ENCODE data around the gene TPCN1.
A peak's percentile ranks its signal among the peaks of the same experiment; 100 is the strongest.

TPCN1 gene

DNA sequence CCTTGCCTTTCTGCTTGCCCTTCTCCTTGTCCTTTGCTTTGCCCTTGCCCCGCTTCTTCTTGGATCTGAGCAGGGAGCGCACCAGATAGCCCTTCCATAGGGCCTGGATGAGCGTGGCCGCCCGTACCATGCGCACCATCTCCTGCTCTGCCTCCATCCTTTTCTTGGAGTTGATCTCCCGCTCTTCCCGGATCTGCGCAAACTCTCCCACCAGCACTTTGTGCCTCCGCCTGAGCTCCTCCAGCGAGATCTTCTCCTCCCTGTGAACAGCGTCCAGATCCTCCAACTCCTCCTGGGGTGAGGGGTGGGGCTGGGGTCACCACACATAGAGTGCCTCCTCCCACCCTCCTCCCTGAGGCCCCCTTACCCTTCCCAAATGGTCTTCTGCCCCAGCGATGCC, 25.7 kb upstream of the TPCN1 start:
- Histone ChIP-seq H3K4me3 (ENCODE audit: severe bottlenecking) (no peak overlapping the region), H3K9me3 (ENCODE audit: severe bottlenecking) (no peaks in the 10 kb centered on the region), H3K27ac (ENCODE audit: poor library complexity, severe bottlenecking) (no peak overlapping the region), H3K4me1 (ENCODE audit: insufficient read depth, poor library complexity, severe bottlenecking) (peaks cover 12% of the 10 kb centered on the region), H3K27me3 (ENCODE audit: insufficient read depth, poor library complexity, severe bottlenecking) (no peaks in the 10 kb centered on the region), H3K36me3 (ENCODE audit: low read depth) (peaks cover 19% of the 10 kb centered on the region)
- DNase-seq (ENCODE audit: low spot score) (no peak), ATAC-seq (ENCODE audit: low read depth) (no peak)
- no peak for TF ChIP-seq CTCF (IDR thresholded peaks at IDR 0.05; ENCODE audit: poor library complexity, severe bottlenecking)

DNA sequence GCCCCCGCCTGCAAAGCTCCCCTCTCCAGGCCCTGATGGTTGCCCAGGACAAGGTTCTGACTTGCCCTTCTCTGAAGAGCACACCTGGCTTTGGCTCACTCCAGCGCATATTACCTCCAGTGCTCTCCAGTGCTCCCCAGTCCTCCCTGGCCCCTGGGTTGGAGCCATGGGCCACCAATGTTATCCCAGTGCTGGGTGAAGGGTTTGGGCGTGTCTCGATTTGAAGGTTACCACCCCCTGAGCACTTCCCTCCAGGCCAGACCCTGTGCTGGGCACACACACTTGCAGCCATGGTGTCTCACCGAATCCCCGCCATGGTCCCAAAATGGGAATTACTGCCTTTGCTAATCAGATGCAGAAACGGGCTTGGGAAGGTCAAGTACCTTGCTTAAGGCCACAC, 24.7 kb upstream of the TPCN1 start:
- H3K4me1 ChIP-seq (ENCODE audit: insufficient read depth, poor library complexity, severe bottlenecking), result peaks cover 12% of the 10 kb centered on the region
- TF ChIP-seq CTCF (IDR thresholded peaks at IDR 0.05; ENCODE audit: poor library complexity, severe bottlenecking), result no peak
- H3K27me3 ChIP-seq (ENCODE audit: insufficient read depth, poor library complexity, severe bottlenecking), result no peaks in the 10 kb centered on the region
- no peak overlapping the region for H3K4me3 ChIP-seq (ENCODE audit: severe bottlenecking)
- DNase-seq (ENCODE audit: low spot score) (no peak), ATAC-seq (ENCODE audit: low read depth) (no peak)
- H3K27ac ChIP-seq (ENCODE audit: poor library complexity, severe bottlenecking), result no peak overlapping the region
- no peaks in the 10 kb centered on the region for H3K9me3 ChIP-seq (ENCODE audit: severe bottlenecking)
- H3K36me3 ChIP-seq (ENCODE audit: low read depth), result peaks cover 9% of the 10 kb centered on the region

DNA sequence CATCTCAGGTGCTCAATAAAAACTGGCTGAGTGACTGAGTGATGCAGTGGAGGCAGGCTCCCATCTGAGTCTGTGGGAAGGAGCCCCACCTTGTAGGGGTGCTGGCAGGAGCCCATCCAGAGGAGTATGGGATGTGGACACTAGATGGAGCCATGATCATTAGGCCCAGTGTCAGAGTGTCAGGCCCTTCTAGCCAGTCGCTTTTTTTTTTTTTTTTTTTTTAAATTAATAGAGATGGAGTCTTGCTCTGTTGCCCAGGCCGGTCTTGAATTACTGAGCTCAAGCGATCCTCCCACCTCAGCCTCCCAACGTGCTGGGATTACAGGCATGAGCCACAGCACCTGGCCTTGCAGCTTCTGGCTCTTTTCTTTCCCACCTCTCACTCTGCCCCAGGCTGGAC, 24.3 kb upstream of the TPCN1 start:
- Histone ChIP-seq H3K36me3 (ENCODE audit: low read depth) (peaks cover 5% of the 10 kb centered on the region), H3K4me3 (ENCODE audit: severe bottlenecking) (no peak overlapping the region), H3K9me3 (ENCODE audit: severe bottlenecking) (no peaks in the 10 kb centered on the region), H3K4me1 (ENCODE audit: insufficient read depth, poor library complexity, severe bottlenecking) (peaks cover 12% of the 10 kb centered on the region), H3K27me3 (ENCODE audit: insufficient read depth, poor library complexity, severe bottlenecking) (no peaks in the 10 kb centered on the region), H3K27ac (ENCODE audit: poor library complexity, severe bottlenecking) (no peak overlapping the region)
- peak; percentile 89 for TF ChIP-seq CTCF (IDR thresholded peaks at IDR 0.05; ENCODE audit: poor library complexity, severe bottlenecking)
- ATAC-seq (ENCODE audit: low read depth) (peak; percentile 87), DNase-seq (ENCODE audit: low spot score) (no peak)

DNA sequence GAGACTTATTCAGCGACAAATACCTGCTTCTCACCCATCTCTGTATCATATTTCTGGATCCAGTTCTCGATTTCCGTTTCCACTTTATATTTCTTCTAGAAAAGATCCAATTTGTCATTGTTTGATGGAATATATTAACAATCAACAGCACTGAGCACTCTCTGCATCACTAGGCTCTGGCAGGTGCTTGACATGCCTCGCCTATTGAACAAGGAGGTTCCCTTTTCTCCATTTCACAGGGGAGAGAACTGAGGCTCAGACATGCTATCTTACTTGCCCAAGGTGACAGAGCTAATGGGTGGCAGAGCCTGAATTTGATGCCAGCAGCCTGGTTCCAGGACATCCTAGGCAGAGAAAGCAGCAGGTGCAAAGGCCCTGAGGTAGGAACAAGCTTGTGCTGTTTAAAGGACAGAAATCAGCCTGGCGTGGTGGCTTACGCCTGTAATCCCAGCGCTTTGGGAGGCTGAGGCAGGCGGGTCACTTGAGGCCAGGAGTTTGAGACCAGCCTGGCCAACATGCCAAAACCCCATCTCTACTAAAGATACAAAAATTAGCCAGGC, 23.7 kb upstream of the TPCN1 start:
- no peak for TF ChIP-seq CTCF (IDR thresholded peaks at IDR 0.05; ENCODE audit: poor library complexity, severe bottlenecking)
- Histone ChIP-seq H3K27ac (ENCODE audit: poor library complexity, severe bottlenecking) (no peak overlapping the region), H3K4me1 (ENCODE audit: insufficient read depth, poor library complexity, severe bottlenecking) (peaks cover 12% of the 10 kb centered on the region), H3K36me3 (ENCODE audit: low read depth) (no peaks in the 10 kb centered on the region), H3K9me3 (ENCODE audit: severe bottlenecking) (no peaks in the 10 kb centered on the region), H3K27me3 (ENCODE audit: insufficient read depth, poor library complexity, severe bottlenecking) (no peaks in the 10 kb centered on the region), H3K4me3 (ENCODE audit: severe bottlenecking) (no peak overlapping the region)
- ATAC-seq (ENCODE audit: low read depth) (no peak), DNase-seq (ENCODE audit: low spot score) (no peak)

- DNase-seq (ENCODE audit: low spot score) (no peak), ATAC-seq (ENCODE audit: low read depth) (no peak)
- H3K27ac ChIP-seq (ENCODE audit: poor library complexity, severe bottlenecking), result peak overlapping the region; percentile 15
- H3K4me1 ChIP-seq (ENCODE audit: insufficient read depth, poor library complexity, severe bottlenecking), result peaks cover 12% of the 10 kb centered on the region
- no peak for TF ChIP-seq CTCF (IDR thresholded peaks at IDR 0.05; ENCODE audit: poor library complexity, severe bottlenecking)
- no peak overlapping the region for H3K4me3 ChIP-seq (ENCODE audit: severe bottlenecking)
- H3K27me3 ChIP-seq (ENCODE audit: insufficient read depth, poor library complexity, severe bottlenecking), result no peaks in the 10 kb centered on the region
- no peaks in the 10 kb centered on the region for H3K36me3 ChIP-seq (ENCODE audit: low read depth)
- no peaks in the 10 kb centered on the region for H3K9me3 ChIP-seq (ENCODE audit: severe bottlenecking)
Observed at GRCh38 chr12:113198296-113198695, 23.0 kb upstream of the TPCN1 start.

Data from RWPE2 (cell line).